Vagina (tissue), 2 donors: Measurements from ENCODE around the gene GBF1. TPM values are rescaled to one million over a fixed set of nuclear protein-coding genes. Genes with fewer than 3 reads are reported as not detected.

ENCODE experiments used
- DNase-seq, 2 donors: peaks; one replicate each; pipeline ENCODE4 v3.0.0-alpha.2; 2017; ENCODE audit errors: extremely low spot score in 2 of 2
- H3K27ac ChIP-seq: fragments of 200-600 bp; sonication (generic); one replicate; pipeline ENCODE4 v1.5.1; 2019
- H3K27me3 ChIP-seq: fragments of 200-600 bp; sonication (generic); one replicate; pipeline ENCODE4 v1.5.1; 2019
- H3K36me3 ChIP-seq, 2 donors: fragments of 200-600 bp; sonication (generic); one replicate each; pipeline ENCODE4 v1.5.1; 2017 to 2019
- H3K4me1 ChIP-seq: fragments of 200-600 bp; sonication (generic); one replicate; pipeline ENCODE4 v1.5.1; 2019
- H3K4me3 ChIP-seq, 2 donors: fragments of 200-600 bp; sonication (generic); 1 replicate in 1 of 2; 2 replicates in 1 of 2; pipeline ENCODE4 v1.5.1; 2016 to 2019
- H3K9me3 ChIP-seq: fragments of 200-600 bp; sonication (generic); one replicate; pipeline ENCODE4 v1.5.1; 2019
- POLR2A ChIP-seq, 2 donors: fragments of 450-650 bp; IDR thresholded peaks; one replicate each; pipeline ENCODE4 v1.6.1; 2017; ENCODE audit warnings: antibody characterized with exemption in 2 of 2, mild to moderate bottlenecking in 2 of 2, moderate library complexity in 2 of 2
- POLR2AphosphoS5 ChIP-seq, 2 donors: sonication (generic); formaldehyde crosslinking; IDR thresholded peaks; one replicate each; pipeline ENCODE4 v1.9.0; 2017; ENCODE audit warnings: antibody characterized with exemption in 2 of 2, mild to moderate bottlenecking in 2 of 2, low read depth in 1 of 2; ENCODE audit not compliant: insufficient read depth in 1 of 2
- intact Hi-C: fragments of 100-400 bp; cut with DNase I; formaldehyde crosslinking; loops from one replicate; pipeline ENCODE4 v1.15.1; 2023
- total RNA-seq: library from RNA; depleted of rRNA; stranded (reverse); fragments of >200 nt; gene quantifications from one replicate; pipeline ENCODE4 v1.2.3, GENCODE V29; 2016
- TF ChIP-seq, protein P1 (sequence below), 3 experiments: fragments of 450-650 bp in 2 of 3; fragments of 200-600 bp in 1 of 3; sonication (generic) in 1 of 3; IDR thresholded peaks; one replicate each; pipeline ENCODE4 v1.5.1; 2017 to 2019; ENCODE audit warnings: antibody characterized with exemption in 3 of 3, mild to moderate bottlenecking in 2 of 3, moderate library complexity in 2 of 3

The GBF1 gene
- 48.9 TPM for total RNA-seq

DNA sequence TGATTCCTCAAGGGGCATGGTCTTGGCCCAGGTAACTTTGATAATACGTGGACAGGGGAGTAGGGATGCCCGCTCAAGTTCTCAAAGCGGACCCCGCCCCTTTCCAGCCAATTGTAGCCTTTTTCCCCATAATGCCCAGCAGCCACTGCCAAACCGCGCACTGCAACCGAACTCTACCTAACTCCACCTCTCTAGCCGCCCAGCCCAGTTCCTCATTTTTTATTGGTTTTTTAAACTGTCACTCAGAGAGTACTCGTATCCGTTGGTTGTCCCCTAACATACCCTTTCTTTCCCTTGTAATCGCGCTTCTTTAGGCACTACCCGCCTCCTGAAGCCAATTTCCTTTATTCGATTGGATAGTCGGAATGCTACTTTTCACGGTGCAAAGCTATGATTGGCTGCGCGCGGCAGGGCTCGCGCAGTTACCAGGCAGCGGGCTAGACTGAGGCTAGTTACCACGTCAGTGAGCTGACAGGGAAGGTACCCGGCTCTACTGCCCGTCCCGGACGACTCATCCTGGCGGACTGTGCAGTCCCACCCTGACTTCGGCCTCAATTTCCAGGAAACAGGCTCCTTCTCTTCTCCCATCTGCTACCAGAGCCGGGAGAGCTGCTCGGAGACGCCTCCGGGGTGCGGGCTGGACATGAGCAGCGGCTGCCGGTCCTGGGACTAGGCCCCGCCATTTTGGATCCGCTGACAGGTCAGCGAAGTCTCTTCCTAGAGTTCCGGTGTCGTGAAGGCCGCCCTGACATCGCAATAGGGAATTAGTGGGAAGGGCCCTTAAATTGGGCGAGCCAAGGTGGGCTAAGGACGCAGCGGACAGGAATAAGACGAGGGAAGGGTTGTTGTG is at the start of gene GBF1:
GBF1 (plus strand) TSS at position 451 of the 850 bp plus-strand sequence. CDS start 13,407 bp downstream, outside the sequence.
- H3K27ac ChIP-seq = peak within 1 kb of the TSS; percentile 79
- H3K4me3 ChIP-seq = peak within 1 kb of the TSS; percentile 77 to 95
- TF ChIP-seq, protein P1, sequence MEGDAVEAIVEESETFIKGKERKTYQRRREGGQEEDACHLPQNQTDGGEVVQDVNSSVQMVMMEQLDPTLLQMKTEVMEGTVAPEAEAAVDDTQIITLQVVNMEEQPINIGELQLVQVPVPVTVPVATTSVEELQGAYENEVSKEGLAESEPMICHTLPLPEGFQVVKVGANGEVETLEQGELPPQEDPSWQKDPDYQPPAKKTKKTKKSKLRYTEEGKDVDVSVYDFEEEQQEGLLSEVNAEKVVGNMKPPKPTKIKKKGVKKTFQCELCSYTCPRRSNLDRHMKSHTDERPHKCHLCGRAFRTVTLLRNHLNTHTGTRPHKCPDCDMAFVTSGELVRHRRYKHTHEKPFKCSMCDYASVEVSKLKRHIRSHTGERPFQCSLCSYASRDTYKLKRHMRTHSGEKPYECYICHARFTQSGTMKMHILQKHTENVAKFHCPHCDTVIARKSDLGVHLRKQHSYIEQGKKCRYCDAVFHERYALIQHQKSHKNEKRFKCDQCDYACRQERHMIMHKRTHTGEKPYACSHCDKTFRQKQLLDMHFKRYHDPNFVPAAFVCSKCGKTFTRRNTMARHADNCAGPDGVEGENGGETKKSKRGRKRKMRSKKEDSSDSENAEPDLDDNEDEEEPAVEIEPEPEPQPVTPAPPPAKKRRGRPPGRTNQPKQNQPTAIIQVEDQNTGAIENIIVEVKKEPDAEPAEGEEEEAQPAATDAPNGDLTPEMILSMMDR (IDR thresholded peaks at IDR 0.05) = no peak
- TF ChIP-seq POLR2A (IDR thresholded peaks at IDR 0.05) (peak in 1 of 2 donors; percentile 95), POLR2AphosphoS5 (IDR thresholded peaks at IDR 0.05; ENCODE audit: insufficient read depth in 1 of 2, low read depth in 1 of 2) (peak; percentile 97 to 99)
- H3K9me3 ChIP-seq = no peaks in the 10 kb centered on the region
- intact Hi-C loops = no loop called here
- peaks cover 56% of the 10 kb centered on the region for H3K4me1 ChIP-seq
- DNase-seq = peak in 1 of 2 donors; percentile 99
- H3K36me3 ChIP-seq = no peaks in the 10 kb centered on the region
- no peaks in the 10 kb centered on the region for H3K27me3 ChIP-seq

- no peak overlapping the region for H3K4me3 ChIP-seq
- no peaks in the 10 kb centered on the region for H3K27me3 ChIP-seq
- intact Hi-C loops = no loop called here
- TF ChIP-seq POLR2A (IDR thresholded peaks at IDR 0.05) = no peak
- TF ChIP-seq POLR2AphosphoS5 (IDR thresholded peaks at IDR 0.05; ENCODE audit: insufficient read depth in 1 of 2, low read depth in 1 of 2) = no peak
- TF ChIP-seq, protein P1 (IDR thresholded peaks at IDR 0.05) = no peak
- no peaks in the 10 kb centered on the region for H3K36me3 ChIP-seq
- DNase-seq = no peak
- no peaks in the 10 kb centered on the region for H3K4me1 ChIP-seq
- H3K9me3 ChIP-seq = no peaks in the 10 kb centered on the region
- H3K27ac ChIP-seq = no peak overlapping the region
These were observed 48.4 kb upstream of the GBF1 start for GRCh38 chr10:102196893-102197292.

DNA sequence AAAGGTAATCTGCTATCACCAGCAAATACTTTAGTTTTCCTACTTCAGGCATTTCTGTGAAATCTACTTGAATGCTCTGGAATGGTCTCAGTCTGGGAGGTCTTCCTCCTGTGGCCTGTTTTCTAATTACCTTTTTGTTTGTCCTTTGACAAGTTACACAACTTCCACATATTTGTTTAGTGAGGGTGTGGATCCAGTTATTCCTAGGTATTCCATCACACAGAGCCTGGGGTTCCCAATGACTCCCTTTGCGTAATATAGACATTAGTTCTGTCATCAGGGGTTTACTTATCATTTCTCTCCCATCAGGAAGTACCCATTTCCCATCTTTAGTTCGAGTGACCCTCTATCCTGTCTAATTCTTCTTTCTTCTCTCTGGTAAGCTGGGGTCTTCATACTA is 47.3 kb upstream of the GBF1 start:
- Histone ChIP-seq H3K4me1 (no peaks in the 10 kb centered on the region), H3K27me3 (no peaks in the 10 kb centered on the region), H3K4me3 (no peak overlapping the region), H3K9me3 (no peaks in the 10 kb centered on the region), H3K27ac (no peak overlapping the region), H3K36me3 (no peaks in the 10 kb centered on the region)
- TF ChIP-seq, protein P1 (IDR thresholded peaks at IDR 0.05) = no peak
- no peak for TF ChIP-seq POLR2AphosphoS5 (IDR thresholded peaks at IDR 0.05; ENCODE audit: insufficient read depth in 1 of 2, low read depth in 1 of 2)
- TF ChIP-seq POLR2A (IDR thresholded peaks at IDR 0.05) = no peak
- intact Hi-C loops = no loop called here
- no peak for DNase-seq

GRCh38 chr10:102200751-102201640 is 44.3 kb upstream of the GBF1 start:
- intact Hi-C loops = no loop called here
- no peaks in the 10 kb centered on the region for H3K4me1 ChIP-seq
- no peak for TF ChIP-seq POLR2A (IDR thresholded peaks at IDR 0.05)
- TF ChIP-seq, protein P1 (IDR thresholded peaks at IDR 0.05) = no peak
- TF ChIP-seq POLR2AphosphoS5 (IDR thresholded peaks at IDR 0.05; ENCODE audit: insufficient read depth in 1 of 2, low read depth in 1 of 2) = no peak
- DNase-seq = no peak
- H3K27ac ChIP-seq = no peak overlapping the region
- no peaks in the 10 kb centered on the region for H3K9me3 ChIP-seq
- no peaks in the 10 kb centered on the region for H3K27me3 ChIP-seq
- no peak overlapping the region for H3K4me3 ChIP-seq
- no peaks in the 10 kb centered on the region for H3K36me3 ChIP-seq
